NCI-H774 (cell line): ENCODE measurements around the gene RIC8A.
"Not testable (repeated sequence)": the region's sequence is repeated elsewhere in the genome, so short reads cannot be mapped to it uniquely, and the experiment has no call there.

ENCODE experiments used
- DNase-seq: peaks from one replicate; lab custom pipeline; 2025; lab: John Stamatoyannopoulos, UW

Gene RIC8A

DNA sequence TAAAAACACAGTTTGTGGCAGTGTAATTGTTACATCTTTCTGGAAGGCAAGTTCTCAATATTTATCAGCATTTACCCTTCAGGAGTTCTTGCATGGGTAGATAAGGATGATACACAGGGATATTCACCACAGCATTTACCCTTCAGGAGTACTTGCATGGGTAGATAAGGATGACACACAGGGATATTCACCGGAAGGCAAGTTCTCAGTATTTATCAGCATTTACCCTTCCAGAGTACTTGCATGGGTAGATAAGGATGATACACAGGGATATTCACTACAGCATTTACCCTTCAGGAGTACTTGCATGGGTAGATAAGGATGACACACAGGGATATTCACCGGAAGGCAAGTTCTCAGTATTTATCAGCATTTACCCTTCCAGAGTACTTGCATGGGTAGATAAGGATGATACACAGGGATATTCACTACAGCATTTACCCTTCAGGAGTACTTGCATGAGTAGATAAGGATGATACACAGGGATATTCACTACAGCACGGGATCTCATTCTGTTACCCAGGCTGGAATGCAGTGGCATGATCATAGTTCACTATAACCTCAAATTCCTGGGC is 13.2 kb downstream of the RIC8A start:
- not testable (repeated sequence) for DNase-seq

DNA sequence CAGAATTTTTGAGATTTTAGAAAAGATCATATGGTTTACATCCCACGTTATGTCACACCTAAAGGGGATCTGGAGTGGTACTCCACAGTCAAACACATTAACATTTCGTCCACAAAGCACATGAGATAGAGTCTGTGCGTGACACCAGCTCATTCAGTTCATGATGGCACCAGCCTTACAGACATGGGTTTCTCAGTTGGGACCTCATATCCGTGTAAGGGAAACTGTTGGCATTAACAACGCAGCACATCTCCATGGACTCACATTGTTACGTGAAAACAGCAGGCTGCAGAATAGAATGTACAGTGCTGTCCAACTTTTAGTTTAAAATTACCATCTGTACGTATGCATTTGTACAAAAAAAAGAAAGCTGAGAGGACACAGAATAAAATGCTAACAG is 14.0 kb downstream of the RIC8A start:
- DNase-seq, result no peak

DNA sequence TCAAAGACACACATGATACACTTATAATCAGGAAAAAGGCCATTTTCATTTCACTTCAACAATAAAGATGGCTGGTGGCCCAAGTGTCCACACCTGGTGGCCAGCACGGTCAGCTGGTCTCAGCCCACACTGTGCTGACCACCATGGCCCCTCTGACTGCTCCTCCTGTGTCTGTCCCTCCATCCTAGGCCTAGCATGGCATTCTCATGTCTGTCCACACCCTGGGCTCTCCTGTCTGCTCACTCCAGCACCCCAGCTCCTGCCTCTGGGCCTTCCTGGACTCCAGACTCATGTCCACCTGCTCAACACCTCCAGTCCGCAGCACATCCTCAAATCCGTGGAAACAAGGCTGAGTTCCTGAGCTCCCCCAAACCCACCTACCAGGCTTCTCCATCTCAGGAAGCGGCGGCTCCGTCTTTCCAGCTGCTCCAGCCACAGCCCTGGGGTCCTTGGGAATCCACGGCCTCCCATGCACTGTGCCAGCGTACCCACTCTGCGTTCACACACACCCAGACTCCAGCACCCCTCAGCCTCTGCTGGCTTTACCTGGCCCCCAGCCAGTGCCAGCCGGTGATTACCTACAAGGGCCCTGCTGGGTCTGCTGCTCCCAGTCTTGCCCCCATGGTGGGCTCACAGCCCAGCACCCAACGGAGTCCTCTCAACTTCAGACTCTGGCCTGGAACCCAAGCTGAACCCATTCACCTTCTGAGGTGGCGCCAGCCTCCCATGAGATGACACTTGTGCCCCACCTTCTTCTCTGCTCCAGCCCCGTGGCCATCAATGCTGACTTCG is 14.7 kb downstream of the RIC8A start:
- DNase-seq, result no peak

DNA sequence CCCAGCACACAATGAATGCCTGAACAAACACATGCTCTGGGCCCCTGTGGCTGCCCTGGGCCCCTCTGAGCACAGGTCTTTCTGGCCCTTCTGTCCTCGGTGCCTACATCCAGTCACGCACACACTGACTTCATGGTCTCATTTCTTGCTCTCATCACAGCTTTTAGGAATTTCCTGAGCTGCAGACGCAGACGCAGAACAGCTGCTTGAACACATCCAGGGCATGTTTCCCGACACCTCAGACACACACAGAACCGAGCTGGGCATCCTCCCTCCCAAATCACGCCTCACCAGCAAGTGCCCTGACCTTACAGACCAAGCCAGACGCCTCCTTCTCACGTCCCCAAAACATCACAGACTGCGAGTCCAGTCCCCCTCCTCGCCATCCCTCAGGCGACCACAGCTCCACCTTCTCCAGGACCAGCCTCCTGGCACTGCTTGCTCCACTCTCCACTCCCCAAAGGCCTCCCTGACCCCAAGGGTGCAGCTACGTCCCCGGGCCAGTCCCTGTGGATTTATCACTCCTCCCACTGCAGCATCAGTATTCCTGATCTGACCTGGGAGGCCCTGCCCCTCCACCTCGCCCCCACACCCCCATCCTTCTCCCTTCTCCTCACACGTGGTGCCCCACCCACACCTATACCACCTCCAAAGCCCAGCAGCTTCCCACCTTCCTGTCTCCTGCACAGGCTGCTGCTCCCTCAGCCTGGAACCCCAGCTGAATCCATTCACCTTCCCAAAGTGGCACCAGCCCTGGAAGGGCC is 15.7 kb downstream of the RIC8A start:
- no peak for DNase-seq

- no peak for DNase-seq
Observed at GRCh38 chr11:223884-224283, 16.4 kb downstream of the RIC8A start.

GRCh38 chr11:224424-224823 is 16.9 kb downstream of the RIC8A start:
- DNase-seq, result no peak

DNA sequence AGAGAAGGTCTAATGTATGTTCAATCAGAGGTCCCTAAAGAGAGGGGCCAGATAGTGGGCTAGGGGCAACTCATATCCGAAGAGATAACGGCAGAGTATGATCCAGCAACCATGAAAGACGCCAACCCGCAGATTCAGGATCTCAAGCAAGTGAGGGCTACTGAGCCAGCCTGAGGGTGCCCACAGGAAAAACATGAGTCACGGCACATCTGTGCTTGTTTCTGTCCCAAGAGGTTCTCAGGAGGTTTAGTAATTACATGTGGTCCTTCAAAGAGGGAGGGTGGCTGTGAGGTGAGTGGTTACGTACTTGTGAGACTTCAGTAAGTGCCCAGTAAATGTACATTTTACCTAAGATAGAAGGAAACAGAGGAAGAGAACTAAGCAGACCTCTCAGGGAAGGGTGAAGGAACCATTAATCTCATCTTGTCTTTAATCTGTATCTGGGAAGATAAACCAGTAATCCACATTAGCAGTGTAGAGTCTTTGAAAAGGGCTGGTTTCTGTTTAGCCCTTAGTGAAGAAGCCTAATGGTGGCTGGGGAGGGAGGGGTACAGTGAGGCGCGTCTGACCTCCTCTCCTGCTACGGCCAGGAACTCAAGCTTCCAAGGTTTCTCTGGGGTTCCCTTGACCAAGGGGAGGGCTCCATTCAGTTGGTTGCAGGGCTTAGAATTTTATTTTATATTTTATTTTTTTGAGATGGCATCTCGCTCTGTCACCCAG is 18.4 kb downstream of the RIC8A start:
- DNase-seq, result no peak

- no peak for DNase-seq
Observed at GRCh38 chr11:227824-228379, 20.4 kb downstream of the RIC8A start.

DNA sequence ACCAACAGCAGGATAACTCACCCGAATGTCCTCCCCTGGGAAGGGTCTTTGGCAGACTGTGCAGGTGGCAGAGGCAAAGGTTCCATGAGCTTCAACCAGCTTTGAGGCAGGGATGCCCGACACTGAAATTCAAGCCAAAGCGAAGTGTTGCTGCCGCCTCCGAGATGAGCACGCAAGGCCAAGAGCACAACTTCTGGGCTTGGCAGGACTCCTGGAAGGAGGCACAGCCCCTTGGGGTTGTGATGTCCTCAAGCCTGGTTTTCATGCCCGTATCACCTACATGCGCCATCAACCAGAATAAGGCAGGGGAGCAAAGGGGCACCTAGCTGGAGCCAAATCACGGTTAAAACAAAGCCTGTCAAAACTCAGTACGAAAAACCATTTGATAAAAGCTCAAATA is 22.9 kb downstream of the RIC8A start:
- no peak for DNase-seq

GRCh38 chr11:232783-233565 is 25.5 kb downstream of the RIC8A start:
- no peak for DNase-seq

DNA sequence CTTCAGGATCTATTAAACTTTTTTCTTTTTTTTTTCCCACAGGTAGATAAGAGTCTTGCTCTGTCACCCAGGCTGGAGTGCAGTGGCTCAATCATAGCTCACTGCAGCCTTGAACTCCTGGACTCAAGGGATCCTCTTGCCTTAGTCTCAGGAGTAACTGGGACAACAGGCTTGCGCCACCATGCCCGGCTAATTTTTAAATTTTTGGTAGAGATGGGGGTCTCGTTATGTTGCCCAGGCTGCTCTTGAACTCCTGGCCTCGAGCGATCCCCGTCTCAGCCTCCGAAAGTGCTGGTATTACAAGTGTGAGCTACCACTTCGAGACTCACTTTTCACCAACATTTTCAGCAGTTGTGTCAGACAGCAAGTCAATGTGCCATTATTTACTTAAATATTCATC is 27.7 kb downstream of the RIC8A start:
- DNase-seq, result no peak

GRCh38 chr11:235609-235996 is 28.1 kb downstream of the RIC8A start:
- DNase-seq, result no peak

DNA sequence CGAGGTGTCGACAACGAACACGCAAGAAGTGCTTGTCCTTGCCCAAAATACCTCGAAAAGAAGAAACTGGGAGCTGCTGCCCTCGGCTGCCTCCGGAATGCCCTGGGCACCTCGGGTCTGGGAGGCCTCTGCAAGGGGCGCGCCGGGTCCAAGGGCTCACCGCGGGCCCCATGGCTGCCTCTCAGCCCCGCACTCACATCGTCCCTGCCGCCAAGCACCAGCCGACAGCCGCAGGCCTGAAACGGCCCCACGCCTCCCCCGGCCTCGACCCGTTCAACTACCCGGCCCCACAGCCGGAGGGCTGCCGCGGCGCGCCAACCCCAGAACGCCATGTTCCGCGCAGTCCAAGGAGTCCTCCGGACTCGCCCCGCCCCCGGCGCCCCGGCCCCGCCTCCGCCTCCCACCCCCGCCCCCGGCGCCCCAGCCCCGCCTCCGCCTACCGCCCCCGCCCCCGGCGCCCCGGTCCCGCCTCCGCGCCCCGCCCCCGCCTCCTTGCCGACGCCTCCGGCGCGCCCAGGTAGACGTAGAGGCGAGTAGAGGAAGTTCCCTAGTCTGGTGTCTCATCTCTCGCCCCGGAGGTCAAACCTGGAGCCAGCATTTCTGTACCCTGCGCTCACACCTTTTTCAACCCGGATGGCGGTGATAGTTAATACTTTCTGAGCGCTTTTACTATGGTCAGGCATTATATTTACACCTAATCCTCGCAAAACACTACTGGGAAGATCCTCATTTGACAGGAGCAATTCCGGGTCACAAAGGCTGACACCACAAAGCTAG is 28.7 kb downstream of the RIC8A start, which contains the start of gene SIRT3:
SIRT3 (minus strand) TSS at position 346 of the 777 bp plus-strand sequence; CDS start at position 332, 14 bp downstream.
- peak; percentile 73 for DNase-seq

- DNase-seq, result peak; percentile 73
Observed at GRCh38 chr11:236774-237767, 29.6 kb downstream of the RIC8A start, which contains the start of gene PSMD13. PSMD13 (plus strand) TSS chr11:236976; CDS start chr11:237050, 74 bp downstream.

DNA sequence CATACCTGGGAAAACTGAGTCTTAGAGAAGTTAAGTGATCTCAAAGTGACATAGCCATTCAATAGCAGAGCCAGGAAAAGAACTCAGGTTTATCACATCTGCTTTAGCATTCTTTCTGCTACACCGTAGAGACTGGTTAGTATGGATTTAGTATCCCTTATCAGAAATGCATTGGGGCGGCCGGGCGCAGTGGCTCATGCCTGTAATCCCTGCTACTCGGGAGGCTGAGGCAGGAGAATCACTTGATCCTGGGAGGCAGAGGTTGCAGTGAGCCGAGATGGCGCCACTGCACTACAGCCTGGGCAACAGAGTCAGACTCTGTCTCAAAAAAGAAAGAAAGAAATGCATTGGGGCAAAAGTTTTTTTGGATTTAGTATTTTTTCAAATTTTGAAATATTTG is 30.8 kb downstream of the RIC8A start:
- not testable (repeated sequence) for DNase-seq

- no peak for DNase-seq
Observed at GRCh38 chr11:240315-240714, 32.8 kb downstream of the RIC8A start.

DNA sequence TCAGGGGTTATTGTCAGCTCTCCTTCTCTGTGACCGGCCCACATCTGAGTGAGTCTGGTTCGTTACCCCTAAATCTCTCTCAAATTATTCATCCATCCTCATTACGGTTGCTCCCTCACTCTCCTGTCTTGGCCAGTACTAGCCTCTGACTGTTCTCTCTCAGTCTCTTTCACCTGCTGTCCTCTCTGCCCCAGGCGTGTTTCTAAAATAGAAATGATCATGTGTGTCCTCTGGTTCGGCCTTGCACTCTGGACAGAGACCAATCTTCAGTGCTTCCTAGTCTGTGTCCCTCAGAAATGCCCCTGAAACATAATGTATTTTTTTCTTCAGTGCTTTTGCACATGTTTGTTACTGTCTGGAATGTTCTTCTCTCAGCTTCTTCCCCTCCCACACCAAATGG is 34.1 kb downstream of the RIC8A start:
- DNase-seq, result no peak

- no peak for DNase-seq
Observed at GRCh38 chr11:244376-244775, 36.9 kb downstream of the RIC8A start.

DNA sequence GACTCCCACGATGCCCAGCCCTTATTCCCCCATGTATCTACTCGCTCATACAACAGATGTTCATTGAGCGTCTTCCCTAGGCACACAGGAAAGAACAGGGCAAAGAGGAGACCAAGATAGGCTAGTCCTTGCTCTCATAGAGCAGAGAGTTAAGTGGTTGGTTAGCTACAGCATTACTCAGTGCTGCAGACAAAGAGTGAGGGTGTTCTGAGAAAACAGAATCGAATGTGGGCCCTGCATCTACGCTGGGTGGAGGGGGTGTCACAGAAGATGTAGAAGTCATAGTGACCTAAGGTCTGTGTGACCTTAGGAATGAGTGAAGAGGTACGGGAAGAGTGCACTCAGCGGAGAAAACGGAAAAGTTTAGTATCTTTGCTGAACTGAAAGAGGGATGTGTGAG is 41.6 kb downstream of the RIC8A start:
- DNase-seq, result no peak
